Spleen (tissue), 11 donors: ENCODE results near the gene MYO5B. TPM values are rescaled to one million over a fixed set of nuclear protein-coding genes. Genes with fewer than 3 reads are reported as not detected.

ENCODE experiments used
- DNase-seq: peaks from one replicate; pipeline ENCODE4 v3.0.0-alpha.2; 2020
- H3K27ac ChIP-seq, 8 donors: fragments of 200-600 bp; sonication (generic) in 7 of 8; 1 replicate in 4 of 8; 2 replicates in 4 of 8; pipeline versions ENCODE4 v1.5.0 to v1.8.0; 2016 to 2021; ENCODE audit warnings: inconsistent platforms in 4 of 8, mild to moderate bottlenecking in 4 of 8, moderate library complexity in 1 of 8
- H3K27me3 ChIP-seq, 7 donors: fragments of 200-600 bp; sonication (generic) in 6 of 7; replicated peaks in 1 of 7; 1 replicate in 4 of 7; 2 replicates in 3 of 7; pipeline versions ENCODE4 v1.5.0 to v1.8.0; 2016 to 2021; ENCODE audit warnings: inconsistent platforms in 3 of 7, mild to moderate bottlenecking in 1 of 7
- H3K36me3 ChIP-seq, 6 donors: fragments of 200-600 bp; sonication (generic) in 5 of 6; 1 replicate in 4 of 6; 2 replicates in 2 of 6; pipeline versions ENCODE4 v1.5.0 to v1.8.0; 2016 to 2021; ENCODE audit warnings: inconsistent platforms in 2 of 6
- H3K4me1 ChIP-seq, 6 donors: fragments of 200-600 bp; sonication (generic) in 5 of 6; 1 replicate in 3 of 6; 2 replicates in 3 of 6; pipeline versions ENCODE4 v1.5.0 to v1.8.0; 2016 to 2021; ENCODE audit warnings: inconsistent platforms in 3 of 6
- H3K4me3 ChIP-seq, 8 donors: fragments of 200-600 bp; sonication (generic) in 7 of 8; 1 replicate in 4 of 8; 2 replicates in 4 of 8; pipeline versions ENCODE4 v1.5.0 to v1.8.0; 2016 to 2021; ENCODE audit warnings: inconsistent platforms in 4 of 8, mild to moderate bottlenecking in 4 of 8, moderate library complexity in 2 of 8
- H3K9me3 ChIP-seq, 8 donors: fragments of 200-600 bp; sonication (generic) in 7 of 8; 1 replicate in 4 of 8; 2 replicates in 4 of 8; pipeline versions ENCODE4 v1.5.0 to v1.8.0; 2016 to 2021; ENCODE audit warnings: inconsistent platforms in 4 of 8
- POLR2A ChIP-seq, 3 donors: fragments of 450-650 bp; IDR thresholded peaks; one replicate each; pipeline ENCODE4 v1.5.1; 2017; ENCODE audit warnings: antibody characterized with exemption in 3 of 3, mild to moderate bottlenecking in 1 of 3
- POLR2AphosphoS5 ChIP-seq, 3 donors: sonication (generic); formaldehyde crosslinking; IDR thresholded peaks; one replicate each; pipeline ENCODE4 v1.5.1; 2017; ENCODE audit warnings: antibody characterized with exemption in 3 of 3
- WGBS, 5 donors: extraction: QIAGEN DNeasy Blood & Tissue Kit in 3 of 5; methylation state at CpG; one replicate each; pipeline versions ENCODE4 v1.1.5 to v1.1.7; 2013 to 2018; 5-methylcytosine and 5-hydroxymethylcytosine counted together
- intact Hi-C: fragments of 100-400 bp; cut with DNase I; formaldehyde crosslinking; loops from one replicate; pipeline ENCODE4 v1.15.0; 2023; ENCODE audit warnings: low total_unique reads
- polyA plus RNA-seq, 3 donors: library from polyadenylated mRNA; stranded (reverse); fragments of 200-250 nt; gene quantifications; one replicate each; pipeline ENCODE4 v1.2.1, GENCODE V29; 2013
- total RNA-seq, 7 donors: library from RNA; depleted of rRNA in 3 of 7; stranded (reverse); fragments of >200 nt in 3 of 7; fragmentation: NEBNext Ultra II Directional in 4 of 7; extraction: Animal tissue kit (Norgen Biotek cat#: 25700) in 4 of 7; gene quantifications; one replicate each; pipeline versions ENCODE4 v1.1.0 to v1.2.1, GENCODE V29; 2016 to 2021
- TF ChIP-seq, protein P1 (sequence below), 11 experiments: fragments of 200-600 bp in 7 of 11; fragments of 450-650 bp in 4 of 11; sonication (generic) in 4 of 11; IDR thresholded peaks in 8 of 11; conservative IDR thresholded peaks in 3 of 11; 1 replicate in 7 of 11; 2 replicates in 4 of 11; pipeline versions ENCODE4 v1.4.0 to v1.8.0; 2016 to 2021; ENCODE audit warnings: antibody characterized with exemption in 11 of 11, inconsistent platforms in 4 of 11, mild to moderate bottlenecking in 1 of 11
- donor health status: healthy with polysubstance abuse.
- donor health status: DM: no; HTN: no; CAD: no; lungs with moderate emphysema.
- donor health status: DM: no; HTN: no; CAD: no.
- donor health status: Bipolar disorder and iron deficiency.
- donor health status: healthy.
- donor health status: DM: no; HTN: no; CAD: no.
- donor health status: DM: yes; HTN: yes; CAD: no.

MYO5B gene
- total and polyA plus RNA-seq, 10 donors = 0.74 to 6.0 (median 2.4) TPM

DNA sequence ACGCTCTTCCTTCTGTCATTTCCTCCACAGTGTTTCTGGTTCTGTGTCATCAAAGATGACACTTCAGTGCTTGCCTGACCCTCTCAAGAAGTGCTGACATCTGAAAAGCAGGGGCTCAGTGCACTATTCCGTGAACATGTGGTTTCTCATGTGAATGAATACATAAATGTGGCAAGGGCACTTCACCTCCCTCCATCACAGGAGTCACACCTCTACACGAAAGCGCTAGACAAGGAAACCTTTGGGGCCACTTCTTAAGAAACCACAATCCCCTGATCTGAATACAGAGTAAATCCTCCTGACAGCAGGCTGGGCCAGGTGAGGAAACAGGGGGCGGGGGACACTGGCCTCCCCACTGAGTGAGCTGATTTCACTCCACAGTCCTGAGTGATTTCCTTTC lies 235.8 kb downstream of the MYO5B start:
- TF ChIP-seq, protein P1, sequence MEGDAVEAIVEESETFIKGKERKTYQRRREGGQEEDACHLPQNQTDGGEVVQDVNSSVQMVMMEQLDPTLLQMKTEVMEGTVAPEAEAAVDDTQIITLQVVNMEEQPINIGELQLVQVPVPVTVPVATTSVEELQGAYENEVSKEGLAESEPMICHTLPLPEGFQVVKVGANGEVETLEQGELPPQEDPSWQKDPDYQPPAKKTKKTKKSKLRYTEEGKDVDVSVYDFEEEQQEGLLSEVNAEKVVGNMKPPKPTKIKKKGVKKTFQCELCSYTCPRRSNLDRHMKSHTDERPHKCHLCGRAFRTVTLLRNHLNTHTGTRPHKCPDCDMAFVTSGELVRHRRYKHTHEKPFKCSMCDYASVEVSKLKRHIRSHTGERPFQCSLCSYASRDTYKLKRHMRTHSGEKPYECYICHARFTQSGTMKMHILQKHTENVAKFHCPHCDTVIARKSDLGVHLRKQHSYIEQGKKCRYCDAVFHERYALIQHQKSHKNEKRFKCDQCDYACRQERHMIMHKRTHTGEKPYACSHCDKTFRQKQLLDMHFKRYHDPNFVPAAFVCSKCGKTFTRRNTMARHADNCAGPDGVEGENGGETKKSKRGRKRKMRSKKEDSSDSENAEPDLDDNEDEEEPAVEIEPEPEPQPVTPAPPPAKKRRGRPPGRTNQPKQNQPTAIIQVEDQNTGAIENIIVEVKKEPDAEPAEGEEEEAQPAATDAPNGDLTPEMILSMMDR (IDR thresholded peaks at IDR 0.05 in 8 of 11, conservative IDR thresholded peaks at IDR 0.05 in 3 of 11) = no peak
- TF ChIP-seq POLR2A (IDR thresholded peaks at IDR 0.05) = no peak
- no peak for TF ChIP-seq POLR2AphosphoS5 (IDR thresholded peaks at IDR 0.05)
- Histone ChIP-seq H3K27ac (no peak overlapping the region), H3K4me1 (no peaks in the 10 kb centered on the region), H3K36me3 (no peaks in the 10 kb centered on the region), H3K4me3 (no peak overlapping the region), H3K9me3 (no peaks in the 10 kb centered on the region), H3K27me3 (peaks cover 0 to 24% (median 0%) of the 10 kb centered on the region in 7 donors)
- intact Hi-C loops = no loop called here
- WGBS, 5 donors = 43 to 65% (median 54%) methylated on average over 5 of the region's 5 CpGs
- DNase-seq = no peak

DNA sequence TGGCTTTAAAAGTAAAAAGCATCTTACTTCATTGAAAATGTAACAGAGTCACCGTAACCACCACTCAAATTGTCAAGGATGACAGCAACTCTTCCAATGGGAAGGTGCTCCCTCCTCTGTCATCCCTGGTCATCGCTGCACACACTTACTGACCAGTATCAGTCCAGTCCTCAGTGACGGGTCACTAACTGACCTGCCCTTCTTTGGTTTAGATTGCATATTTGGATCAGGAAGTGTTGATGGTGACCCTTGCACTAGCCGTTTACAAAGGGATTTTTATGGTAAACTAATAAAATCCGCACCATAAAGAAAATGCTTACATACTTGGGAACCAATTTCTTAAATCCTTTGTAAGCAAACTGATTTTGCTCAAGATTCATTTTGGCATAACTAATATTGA lies 239.7 kb downstream of the MYO5B start:
- no peak for TF ChIP-seq POLR2AphosphoS5 (IDR thresholded peaks at IDR 0.05)
- peaks cover 0 to 24% (median 0%) of the 10 kb centered on the region in 7 donors for H3K27me3 ChIP-seq
- H3K4me3 ChIP-seq = no peak overlapping the region
- H3K4me1 ChIP-seq = peaks cover 0 to 4% (median 0%) of the 10 kb centered on the region in 6 donors
- intact Hi-C loops = no loop called here
- H3K27ac ChIP-seq = no peak overlapping the region
- 82 to 87% (median 85%) methylated on average over 5 of the region's 5 CpGs for WGBS, 5 donors
- H3K9me3 ChIP-seq = no peaks in the 10 kb centered on the region
- DNase-seq = no peak
- no peaks in the 10 kb centered on the region for H3K36me3 ChIP-seq

GRCh38 chr18:49953391-49953790 lies 241.6 kb downstream of the MYO5B start:
- 75 to 98% (median 85%) methylated on average over 1 of the region's 1 CpG for WGBS, 5 donors
- DNase-seq = no peak
- H3K4me3 ChIP-seq = no peak overlapping the region
- H3K27me3 ChIP-seq = peaks cover 0 to 14% (median 0%) of the 10 kb centered on the region in 7 donors
- intact Hi-C loops = no loop called here
- peaks cover 0 to 4% (median 0%) of the 10 kb centered on the region in 6 donors for H3K4me1 ChIP-seq
- TF ChIP-seq POLR2AphosphoS5 (IDR thresholded peaks at IDR 0.05) (no peak), POLR2A (IDR thresholded peaks at IDR 0.05) (no peak)
- TF ChIP-seq, protein P1 (IDR thresholded peaks at IDR 0.05 in 8 of 11, conservative IDR thresholded peaks at IDR 0.05 in 3 of 11) = no peak
- H3K27ac ChIP-seq = no peak overlapping the region
- no peaks in the 10 kb centered on the region for H3K9me3 ChIP-seq
- H3K36me3 ChIP-seq = no peaks in the 10 kb centered on the region

DNA sequence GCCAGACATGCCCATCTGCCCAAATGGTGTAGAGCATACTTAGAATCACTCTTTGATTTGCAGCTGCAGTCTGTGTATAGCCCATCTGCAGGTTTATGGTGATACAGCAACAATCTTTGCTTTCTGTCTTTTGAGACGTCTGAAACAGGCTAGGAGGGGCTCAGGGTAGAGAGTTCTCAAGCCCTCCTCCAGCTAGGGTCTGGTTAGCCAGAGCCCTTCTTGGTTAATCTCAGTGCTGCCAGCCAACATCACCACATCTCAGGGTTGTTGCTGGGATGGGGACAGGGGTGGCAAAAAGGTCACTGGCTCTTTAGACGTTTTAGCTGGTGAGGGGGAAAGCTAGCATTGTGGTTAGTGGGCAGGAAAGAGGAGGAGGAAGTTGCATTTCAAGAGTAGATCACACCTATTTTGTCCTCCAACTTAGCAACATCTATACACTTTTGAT lies 245.0 kb downstream of the MYO5B start:
- Histone ChIP-seq H3K9me3 (no peaks in the 10 kb centered on the region), H3K4me1 (peaks cover 0 to 4% (median 0%) of the 10 kb centered on the region in 6 donors), H3K36me3 (no peaks in the 10 kb centered on the region), H3K27ac (no peak overlapping the region), H3K27me3 (peaks cover 0 to 12% (median 0%) of the 10 kb centered on the region in 7 donors), H3K4me3 (no peak overlapping the region)
- TF ChIP-seq POLR2AphosphoS5 (IDR thresholded peaks at IDR 0.05) (no peak), POLR2A (IDR thresholded peaks at IDR 0.05) (no peak)
- TF ChIP-seq, protein P1 (IDR thresholded peaks at IDR 0.05 in 8 of 11, conservative IDR thresholded peaks at IDR 0.05 in 3 of 11) = no peak
- intact Hi-C loops = no loop called here
- WGBS, 5 donors = 0 to 16% (median 7%) methylated on average over 2 of the region's 2 CpGs
- no peak for DNase-seq

GRCh38 chr18:49948975-49949374 lies 246.0 kb downstream of the MYO5B start:
- no peak overlapping the region for H3K27ac ChIP-seq
- intact Hi-C loops = no loop called here
- H3K27me3 ChIP-seq = peaks cover 0 to 7% (median 0%) of the 10 kb centered on the region in 7 donors
- H3K36me3 ChIP-seq = no peaks in the 10 kb centered on the region
- no peaks in the 10 kb centered on the region for H3K9me3 ChIP-seq
- no peak overlapping the region for H3K4me3 ChIP-seq
- TF ChIP-seq, protein P1 (IDR thresholded peaks at IDR 0.05 in 8 of 11, conservative IDR thresholded peaks at IDR 0.05 in 3 of 11) = no peak
- TF ChIP-seq POLR2A (IDR thresholded peaks at IDR 0.05) = no peak
- no peak for TF ChIP-seq POLR2AphosphoS5 (IDR thresholded peaks at IDR 0.05)
- 74 to 95% (median 86%) methylated on average over 1 of the region's 1 CpG for WGBS, 5 donors
- peaks cover 0 to 4% (median 0%) of the 10 kb centered on the region in 6 donors for H3K4me1 ChIP-seq
- no peak for DNase-seq
